SK-N-MC (cell line): ENCODE results near the gene APOM.

Experiments
- DNase-seq: peaks from one replicate; pipeline ENCODE4 v3.0.0-alpha.2; 2011; ENCODE audit warnings: low read depth, low spot score
- H3K27ac ChIP-seq: fragments of 200-600 bp; sonication (generic); 2 replicates; pipeline ENCODE4 v1.5.1; 2016; ENCODE audit warnings: mixed run types
- H3K36me3 ChIP-seq: fragments of 200-600 bp; sonication (generic); 2 replicates; pipeline ENCODE4 v1.6.1; 2017; ENCODE audit warnings: antibody characterized with exemption, low read length, mixed read lengths; ENCODE audit not compliant: insufficient read depth
- H3K4me3 ChIP-seq: fragments of 200-600 bp; sonication (generic); 2 replicates; pipeline ENCODE4 v1.5.1; 2016
- H3K9ac ChIP-seq: fragments of 200-600 bp; sonication (generic); 2 replicates; pipeline ENCODE4 v1.8.0; 2017; ENCODE audit warnings: mixed run types, mixed read lengths; ENCODE audit not compliant: insufficient read length
- H3K9me3 ChIP-seq: fragments of 200-600 bp; sonication (generic); 2 replicates; pipeline ENCODE4 v1.6.1; 2017; ENCODE audit warnings: low read depth, mild to moderate bottlenecking, antibody characterized with exemption, low read length, moderate library complexity, mixed read lengths
- EZH2 ChIP-seq: fragments of 200-600 bp; sonication (generic); IDR thresholded peaks from one replicate; pipeline ENCODE4 v1.6.1; 2017; ENCODE audit warnings: antibody characterized with exemption
- FOXP2 ChIP-seq: optimal IDR thresholded peaks from 2 replicates; pipeline ENCODE3; 2011; ENCODE audit warnings: mild to moderate bottlenecking, moderate library complexity; ENCODE audit not compliant: insufficient read depth; ENCODE audit errors: extremely low read length, control extremely low read depth
- POLR2AphosphoS5 ChIP-seq: IDR thresholded peaks from 2 replicates; pipeline ENCODE4 v1.6.1; 2012; ENCODE audit warnings: mild to moderate bottlenecking, low read depth, low read length, borderline replicate concordance

Gene APOM

DNA sequence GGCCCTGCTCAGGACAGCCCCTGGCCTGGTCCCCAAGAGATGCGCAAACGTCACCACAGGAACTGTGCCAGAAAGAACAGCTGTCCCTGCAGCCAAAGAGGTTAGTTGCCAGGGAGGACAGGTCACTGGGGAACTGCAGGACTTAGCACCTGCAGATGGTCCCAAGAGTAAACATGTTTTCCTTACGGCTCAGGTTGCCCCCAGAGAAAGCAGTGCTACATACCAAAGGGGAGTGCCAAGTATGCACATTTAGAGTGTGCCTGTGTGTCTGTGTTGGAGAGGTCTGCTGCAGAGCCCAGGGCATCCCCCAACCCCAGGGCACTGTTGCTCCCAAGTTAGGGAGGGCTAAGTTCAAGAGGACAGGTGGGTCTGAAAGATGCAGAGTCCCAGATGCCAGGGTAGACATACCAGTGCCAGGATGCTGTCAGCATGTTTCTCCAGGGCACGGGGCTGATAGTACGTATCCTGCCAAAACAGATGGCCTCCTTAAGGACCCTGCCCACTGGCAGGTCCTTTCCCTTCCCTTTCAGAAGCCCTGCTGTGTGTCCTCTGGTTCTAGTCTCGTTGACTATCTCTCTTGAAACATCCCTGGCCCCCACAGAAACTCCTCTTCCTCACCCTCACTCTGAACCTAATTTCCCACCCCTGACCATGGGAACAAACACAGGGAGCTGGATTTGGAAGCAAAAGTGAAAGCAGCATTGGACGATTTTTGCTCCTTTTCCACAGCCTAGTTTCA, 46.1 kb downstream of the APOM start:
- TF ChIP-seq EZH2 = no peak
- no peak for TF ChIP-seq FOXP2
- no peak for TF ChIP-seq POLR2AphosphoS5
- H3K27ac ChIP-seq = peak overlapping the region; percentile 65; the same call in 1 of the 2 replicates
- peak overlapping the region; percentile 93 for H3K4me3 ChIP-seq
- H3K9me3 ChIP-seq = no peaks in the 10 kb centered on the region
- H3K36me3 ChIP-seq = peaks cover 11% of the 10 kb centered on the region
- peak overlapping the region; percentile 86 for H3K9ac ChIP-seq
- no peak for DNase-seq

DNA sequence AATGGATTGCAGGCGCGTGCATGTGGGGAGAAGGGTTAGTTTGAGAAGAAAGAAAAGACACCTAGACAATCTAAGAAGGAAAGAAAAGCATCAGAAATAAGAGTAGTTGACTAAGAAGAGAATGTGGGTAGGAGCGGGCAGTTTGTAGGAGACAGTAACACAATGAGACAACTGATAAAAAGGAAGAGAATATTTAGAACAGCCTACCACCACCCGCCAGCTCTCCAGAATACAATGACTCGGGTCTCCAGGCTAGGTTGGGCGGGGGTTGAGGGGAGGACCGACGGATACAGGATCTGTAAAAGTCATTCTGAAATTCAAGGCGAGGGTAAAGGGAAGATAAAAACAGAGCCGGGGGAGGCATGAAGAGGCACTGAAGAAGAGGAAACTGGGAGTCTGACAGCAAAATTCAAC, 46.7 kb downstream of the APOM start:
- no peaks in the 10 kb centered on the region for H3K9me3 ChIP-seq
- DNase-seq = no peak
- H3K36me3 ChIP-seq = peaks cover 6% of the 10 kb centered on the region
- peak overlapping the region; percentile 65 for H3K27ac ChIP-seq
- TF ChIP-seq POLR2AphosphoS5 (no peak), EZH2 (no peak), FOXP2 (no peak)
- H3K4me3 ChIP-seq = peak overlapping the region; percentile 93
- peak overlapping the region; percentile 86 for H3K9ac ChIP-seq

DNA sequence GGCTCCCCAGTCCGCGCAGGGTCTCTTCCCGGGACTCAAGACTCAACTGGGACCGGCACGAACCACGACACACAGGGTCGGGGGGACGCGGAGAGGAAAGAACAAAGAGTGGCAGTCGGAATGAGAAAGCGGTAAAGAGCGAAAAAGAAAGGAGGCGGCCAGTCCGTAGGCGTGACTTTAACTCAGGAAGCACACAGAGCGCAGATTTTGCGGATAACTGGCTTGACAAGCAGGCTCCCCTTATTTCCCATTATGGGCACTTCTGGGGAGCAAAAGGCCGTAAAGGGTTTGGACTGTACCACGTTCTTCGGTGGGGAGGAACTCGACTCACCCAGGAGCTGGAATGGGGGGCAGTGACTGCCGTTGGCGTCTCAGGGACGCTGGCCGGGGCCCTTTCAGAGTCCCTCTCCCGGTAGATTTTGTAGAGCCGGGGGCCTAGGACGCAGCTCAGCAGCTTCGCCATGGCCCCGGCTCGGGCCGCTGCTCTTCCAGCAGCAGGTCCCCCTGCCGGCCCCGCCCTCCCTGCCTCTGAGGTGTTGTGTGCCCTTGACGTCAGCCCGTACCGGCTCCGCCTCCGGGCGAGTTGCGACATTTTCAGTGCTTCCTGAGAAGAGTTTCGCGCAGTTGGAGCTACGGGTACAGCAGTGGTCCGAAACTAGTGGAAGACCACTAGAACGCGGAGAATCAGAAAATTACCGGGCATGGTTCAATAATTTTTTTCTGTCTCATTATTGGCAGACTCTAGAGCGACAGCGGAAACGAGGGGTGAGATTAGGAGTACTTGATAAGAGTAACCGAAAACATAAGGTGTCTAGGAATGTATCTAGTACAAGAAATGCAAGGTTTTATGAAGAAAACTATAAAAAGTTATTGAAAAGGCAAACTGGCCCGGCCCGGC, 47.4 kb downstream of the APOM start, which contains the start of gene ABHD16A:
Gene ABHD16A (minus strand): TSS at position 506 of the 898 bp plus-strand sequence. CDS start 43 bp downstream, at position 463.
- no peaks in the 10 kb centered on the region for H3K9me3 ChIP-seq
- H3K9ac ChIP-seq = peak within 1 kb of the TSS; percentile 86
- peak; percentile 97 for DNase-seq
- peak within 1 kb of the TSS; percentile 65 for H3K27ac ChIP-seq
- H3K36me3 ChIP-seq = peaks cover 6% of the 10 kb centered on the region
- TF ChIP-seq POLR2AphosphoS5 (peak; percentile 95), FOXP2 (no peak), EZH2 (no peak)
- H3K4me3 ChIP-seq = peak within 1 kb of the TSS; percentile 93

DNA sequence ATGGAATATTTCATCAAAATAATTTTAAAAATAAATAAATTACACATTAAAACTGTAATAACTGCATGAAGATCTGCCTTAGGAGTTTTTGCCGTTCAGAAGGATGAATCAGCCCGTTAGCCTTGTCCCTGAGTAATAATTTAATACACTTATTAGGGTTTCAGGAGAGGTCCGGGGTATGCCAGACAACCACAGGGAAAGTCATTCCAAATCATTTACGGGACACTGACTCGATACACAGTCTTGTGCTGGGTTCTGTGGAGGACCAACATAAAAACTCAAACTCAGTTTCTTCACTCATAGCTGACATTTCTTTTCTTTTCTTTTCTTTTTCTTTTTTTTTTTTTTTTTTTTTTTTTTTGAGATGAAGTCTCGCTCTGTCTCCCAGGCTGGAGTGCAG, 50.2 kb downstream of the APOM start:
- Histone ChIP-seq H3K27ac (peak overlapping the region; percentile 31; the same call in 1 of the 2 replicates), H3K9ac (no peak overlapping the region), H3K4me3 (no peak overlapping the region), H3K36me3 (no peaks in the 10 kb centered on the region; the same call in 1 of the 2 replicates), H3K9me3 (no peaks in the 10 kb centered on the region)
- no peak for DNase-seq
- TF ChIP-seq POLR2AphosphoS5 (no peak), FOXP2 (no peak), EZH2 (no peak)

DNA sequence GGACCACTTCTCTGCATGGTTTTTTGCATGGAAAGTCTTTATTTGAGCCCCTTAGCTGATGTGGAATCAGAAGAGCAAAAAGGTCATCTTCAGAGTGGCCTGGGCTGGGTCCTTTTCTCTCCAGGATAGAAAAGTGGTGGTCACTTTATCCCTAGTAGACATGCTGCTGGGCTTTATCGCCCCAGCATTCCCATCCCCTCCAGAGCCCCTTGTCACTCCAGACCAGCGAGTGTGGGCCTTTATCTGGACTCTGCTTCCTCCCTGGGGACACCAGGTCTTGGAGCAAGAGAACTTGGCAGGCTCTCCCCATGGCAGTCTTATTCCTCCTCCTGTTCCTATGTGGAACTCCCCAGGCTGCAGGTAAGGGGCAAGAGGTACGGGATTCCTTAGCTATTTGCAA, 50.9 kb downstream of the APOM start, which contains the start of gene LY6G6F:
Gene LY6G6F (plus strand): TSS at position 268 of the 400 bp plus-strand sequence. CDS start 41 bp downstream, at position 309.
- Histone ChIP-seq H3K9me3 (no peaks in the 10 kb centered on the region), H3K27ac (peak within 1 kb of the TSS; percentile 31; the same call in 1 of the 2 replicates), H3K36me3 (no peaks in the 10 kb centered on the region), H3K9ac (no peak within 1 kb of the TSS), H3K4me3 (no peak within 1 kb of the TSS)
- no peak for TF ChIP-seq POLR2AphosphoS5
- no peak for TF ChIP-seq EZH2
- no peak for TF ChIP-seq FOXP2
- no peak for DNase-seq

DNA sequence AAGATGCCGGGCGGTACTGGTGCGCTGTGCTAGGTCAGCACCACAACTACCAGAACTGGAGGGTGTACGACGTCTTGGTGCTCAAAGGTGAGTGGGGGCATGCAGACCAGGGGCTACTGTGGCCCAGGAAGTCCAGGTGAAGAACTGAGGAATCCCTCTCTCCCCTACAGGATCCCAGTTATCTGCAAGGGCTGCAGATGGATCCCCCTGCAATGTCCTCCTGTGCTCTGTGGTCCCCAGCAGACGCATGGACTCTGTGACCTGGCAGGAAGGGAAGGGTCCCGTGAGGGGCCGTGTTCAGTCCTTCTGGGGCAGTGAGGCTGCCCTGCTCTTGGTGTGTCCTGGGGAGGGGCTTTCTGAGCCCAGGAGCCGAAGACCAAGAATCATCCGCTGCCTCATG, 52.0 kb downstream of the APOM start:
- Histone ChIP-seq H3K36me3 (no peaks in the 10 kb centered on the region), H3K4me3 (no peak overlapping the region), H3K27ac (no peak overlapping the region), H3K9ac (no peak overlapping the region), H3K9me3 (no peaks in the 10 kb centered on the region)
- no peak for TF ChIP-seq FOXP2
- TF ChIP-seq POLR2AphosphoS5 = no peak
- TF ChIP-seq EZH2 = no peak
- no peak for DNase-seq
